GM19438 (cell line): ENCODE data around the gene ST8SIA6.
"Not testable (repeated sequence)": the region's sequence is repeated elsewhere in the genome, so short reads cannot be mapped to it uniquely, and the experiment has no call there.

Source experiments
- ATAC-seq: cut with Tn5 transposase; IDR thresholded peaks from one replicate; pipeline ENCODE4 v1.9.1; 2021; ENCODE audit warnings: low read depth; ENCODE audit not compliant: unreplicated experiment

Gene ST8SIA6, protein sequence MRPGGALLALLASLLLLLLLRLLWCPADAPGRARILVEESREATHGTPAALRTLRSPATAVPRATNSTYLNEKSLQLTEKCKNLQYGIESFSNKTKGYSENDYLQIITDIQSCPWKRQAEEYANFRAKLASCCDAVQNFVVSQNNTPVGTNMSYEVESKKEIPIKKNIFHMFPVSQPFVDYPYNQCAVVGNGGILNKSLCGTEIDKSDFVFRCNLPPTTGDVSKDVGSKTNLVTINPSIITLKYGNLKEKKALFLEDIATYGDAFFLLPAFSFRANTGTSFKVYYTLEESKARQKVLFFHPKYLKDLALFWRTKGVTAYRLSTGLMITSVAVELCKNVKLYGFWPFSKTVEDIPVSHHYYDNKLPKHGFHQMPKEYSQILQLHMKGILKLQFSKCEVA

DNA sequence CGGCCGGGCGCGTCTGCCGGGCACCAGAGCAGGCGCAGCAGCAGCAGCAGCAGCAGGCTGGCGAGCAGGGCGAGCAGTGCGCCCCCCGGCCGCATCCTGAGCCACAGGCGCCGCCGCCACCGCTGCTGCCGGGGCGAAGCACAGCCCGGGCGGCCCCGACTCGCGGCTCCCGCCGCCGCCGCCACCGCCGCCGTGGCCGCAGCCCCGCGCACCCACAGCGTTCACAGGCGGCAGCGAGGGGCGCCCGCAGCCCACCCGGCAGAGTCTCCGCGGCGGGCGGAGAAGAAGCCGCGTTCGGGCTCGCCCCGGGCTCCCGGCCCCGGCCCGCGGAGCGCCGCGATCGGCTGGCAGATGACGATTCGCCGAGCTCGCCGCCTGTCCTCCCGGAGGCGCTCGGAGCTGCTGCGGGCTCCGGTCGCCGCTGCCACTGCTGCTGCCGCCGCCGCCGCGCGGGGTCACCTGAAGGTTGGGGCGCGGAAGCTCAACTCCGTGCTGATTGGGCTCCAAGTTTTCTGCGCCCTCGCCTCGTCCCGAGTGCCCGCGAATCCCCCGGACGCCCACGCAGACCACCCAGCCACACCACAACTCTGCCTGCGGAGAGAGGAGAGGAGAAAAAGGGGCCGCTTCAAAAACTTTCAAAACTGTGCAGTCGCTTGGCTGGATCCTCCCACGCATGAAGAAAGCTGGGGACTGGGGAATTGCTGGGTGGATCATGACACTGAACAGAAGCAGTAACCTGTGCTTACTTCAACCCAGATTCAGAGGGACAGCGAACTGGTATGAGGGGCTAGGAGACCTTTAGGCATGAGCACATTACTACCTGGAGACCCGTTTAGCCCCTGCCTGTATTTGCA lies at the start of gene ST8SIA6:
Gene ST8SIA6 (minus strand): TSS at position 435 of the 854 bp plus-strand sequence. CDS start 340 bp downstream, at position 95.
- ATAC-seq = peak; percentile 67

DNA sequence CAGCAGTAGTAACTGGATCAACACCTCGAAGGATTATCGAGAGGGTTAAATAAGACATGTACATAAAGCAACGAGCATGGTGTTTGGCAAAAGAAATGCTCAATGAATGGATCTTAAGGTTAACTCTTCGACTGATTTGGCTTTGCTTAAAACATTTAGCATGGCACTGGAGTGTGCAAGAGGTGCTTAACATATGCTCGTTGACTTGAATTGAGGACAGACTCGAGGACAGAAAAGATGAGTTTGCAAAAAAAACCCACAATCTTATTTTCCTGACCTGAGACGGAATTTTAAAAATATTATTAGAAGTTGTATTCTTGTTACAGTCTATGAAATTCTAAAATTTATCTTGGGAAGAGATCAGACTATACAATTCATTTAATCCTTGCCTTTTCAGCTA lies 49.4 kb upstream of the ST8SIA6 start:
- no peak for ATAC-seq

DNA sequence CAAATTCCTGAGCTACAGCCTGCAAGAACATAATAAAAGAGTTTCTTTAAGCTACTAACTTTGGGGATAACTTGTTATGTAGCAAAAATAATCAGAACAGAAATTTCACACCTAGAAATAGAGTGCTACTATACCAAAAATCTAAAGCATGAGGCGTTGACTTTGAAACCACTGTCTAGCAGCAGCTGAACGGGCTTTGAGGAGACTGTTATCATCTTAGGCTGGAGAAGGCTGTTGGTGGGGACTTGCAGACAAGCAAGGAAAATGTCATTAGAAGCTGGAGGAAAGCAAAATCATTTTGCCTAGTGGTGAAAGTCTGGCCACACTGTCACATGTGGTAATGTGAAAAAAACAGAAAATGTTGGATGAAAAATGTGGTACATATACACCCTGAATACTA lies 48.4 kb upstream of the ST8SIA6 start:
- no peak for ATAC-seq

DNA sequence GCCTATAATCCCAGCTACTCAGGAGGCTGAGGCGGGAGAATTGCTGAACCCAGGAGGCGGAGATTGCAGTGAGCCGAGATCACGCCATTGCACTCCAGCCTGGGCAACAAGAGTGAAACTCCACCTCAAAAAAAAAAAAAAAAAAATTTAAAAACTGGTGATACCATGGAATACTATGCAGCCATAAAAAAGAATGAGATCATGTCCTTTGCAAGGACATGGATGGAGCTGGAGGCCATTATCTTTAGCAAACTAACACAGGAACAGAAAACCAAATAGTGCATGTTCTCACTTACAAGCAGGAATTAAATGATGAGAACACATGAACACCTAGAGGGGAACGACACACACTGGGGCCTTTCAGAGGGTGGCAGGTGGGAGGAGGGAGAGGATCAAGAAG lies 44.6 kb upstream of the ST8SIA6 start:
- ATAC-seq = not testable (repeated sequence)

DNA sequence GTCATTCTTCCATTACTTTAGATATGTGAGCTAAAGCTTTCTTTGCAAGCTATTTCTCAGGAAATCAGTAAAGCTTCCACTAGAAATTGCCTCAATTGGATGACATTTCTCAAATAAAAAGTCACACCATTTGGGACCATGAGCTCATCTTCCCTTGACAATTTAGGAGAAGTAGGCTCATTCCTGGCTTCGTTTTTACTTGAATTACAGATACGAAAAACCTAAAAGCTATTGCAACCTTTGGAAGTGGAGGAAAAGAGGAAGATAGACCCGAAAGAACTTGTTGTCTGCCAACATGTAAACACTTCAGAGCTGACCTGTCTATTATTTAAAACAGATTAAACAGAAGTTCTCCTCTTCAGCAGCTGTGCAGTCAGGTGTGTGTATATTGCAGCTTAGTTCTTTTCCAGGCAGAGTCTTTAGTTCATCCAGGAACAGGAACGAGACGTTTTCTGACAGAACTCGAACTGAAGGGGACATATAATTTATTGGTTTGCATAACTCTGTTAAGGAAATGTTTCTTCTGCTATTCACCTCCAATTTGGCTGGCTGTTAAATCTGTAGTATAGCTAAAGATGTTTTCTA lies 43.1 kb upstream of the ST8SIA6 start:
- no peak for ATAC-seq

DNA sequence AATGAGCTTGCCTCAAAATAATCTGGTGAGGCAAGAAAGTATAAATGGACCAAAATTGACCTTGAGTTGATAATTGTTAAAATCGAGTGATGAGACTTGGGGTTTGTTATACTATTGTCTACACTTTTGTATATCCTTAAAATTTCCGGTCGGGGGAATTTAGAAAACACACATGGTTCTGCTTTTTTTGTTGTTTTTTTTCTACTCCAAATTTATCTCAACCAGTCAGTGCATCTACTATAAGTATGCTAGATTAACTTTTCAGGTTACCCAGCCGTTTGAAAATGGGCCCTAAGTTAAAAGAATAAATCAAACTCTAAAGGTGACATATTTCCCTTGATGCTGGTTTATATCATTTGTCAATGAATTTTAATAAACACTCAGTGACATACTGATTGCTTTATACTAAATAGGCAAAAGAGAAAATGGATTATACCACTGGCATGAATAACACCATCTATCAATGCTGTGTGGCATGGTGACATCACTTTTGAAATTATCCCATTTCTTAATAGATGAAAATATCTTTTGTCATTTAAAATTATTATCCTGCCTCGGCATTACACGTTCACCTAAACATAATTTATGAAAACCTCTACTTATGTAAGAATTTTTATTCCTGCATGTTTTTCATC lies 40.3 kb upstream of the ST8SIA6 start:
- ATAC-seq = no peak

DNA sequence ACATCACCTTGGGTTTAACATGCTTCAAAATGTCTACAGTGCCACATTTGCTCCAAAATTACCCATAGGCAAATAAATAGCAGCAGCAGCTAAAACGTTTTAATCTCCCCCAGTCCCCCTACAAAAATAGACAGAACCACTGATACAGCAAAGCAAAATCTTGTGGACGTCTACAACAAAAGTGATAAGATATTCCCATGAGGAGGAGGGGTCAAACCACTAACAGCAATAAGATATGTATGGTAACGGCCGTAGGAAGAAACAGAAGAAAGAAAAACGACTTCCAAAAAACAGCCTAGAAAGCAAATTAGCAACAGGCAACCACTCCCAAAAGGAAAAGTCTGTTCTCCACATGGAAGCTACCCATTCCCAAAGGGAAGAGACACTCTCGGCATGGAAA lies 34.5 kb upstream of the ST8SIA6 start:
- no peak for ATAC-seq

DNA sequence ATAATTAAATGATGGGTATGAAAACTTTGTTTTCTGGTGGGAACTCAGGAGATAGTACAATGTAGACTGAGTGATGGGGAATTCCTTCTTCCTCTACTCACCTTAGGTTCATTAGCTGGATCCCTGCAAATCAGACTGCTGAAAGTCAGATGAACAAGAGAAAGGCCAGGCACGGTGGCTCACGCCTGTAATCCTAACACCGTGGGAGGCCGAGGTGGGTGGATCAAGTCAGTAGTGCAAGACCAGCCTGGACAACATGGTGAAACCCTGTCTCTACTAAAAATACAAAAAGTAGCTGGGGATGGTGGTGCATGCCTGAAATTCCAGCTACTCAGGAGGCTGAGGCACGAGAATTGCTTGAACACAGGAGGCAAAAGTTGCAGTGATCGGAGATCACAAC lies 28.7 kb upstream of the ST8SIA6 start:
- ATAC-seq = no peak

DNA sequence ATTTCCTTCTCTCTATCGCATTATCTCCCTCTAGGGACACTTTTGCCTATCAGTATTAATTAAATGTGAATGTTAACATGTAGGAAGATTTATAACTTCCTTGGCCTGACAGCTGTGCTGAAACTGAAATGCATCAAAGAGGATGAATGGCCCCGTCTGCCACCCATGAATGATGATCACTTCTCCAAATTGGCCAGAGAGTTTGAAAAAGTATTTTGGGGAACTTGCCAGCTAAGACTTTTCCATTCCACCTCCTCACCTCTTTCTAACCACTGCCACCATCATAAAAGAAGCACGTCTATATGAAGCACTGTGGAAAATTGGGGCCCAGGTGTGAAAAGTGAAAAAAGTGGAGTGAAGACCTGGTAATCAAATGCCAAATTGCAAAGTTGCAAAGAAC lies 25.4 kb upstream of the ST8SIA6 start:
- no peak for ATAC-seq

DNA sequence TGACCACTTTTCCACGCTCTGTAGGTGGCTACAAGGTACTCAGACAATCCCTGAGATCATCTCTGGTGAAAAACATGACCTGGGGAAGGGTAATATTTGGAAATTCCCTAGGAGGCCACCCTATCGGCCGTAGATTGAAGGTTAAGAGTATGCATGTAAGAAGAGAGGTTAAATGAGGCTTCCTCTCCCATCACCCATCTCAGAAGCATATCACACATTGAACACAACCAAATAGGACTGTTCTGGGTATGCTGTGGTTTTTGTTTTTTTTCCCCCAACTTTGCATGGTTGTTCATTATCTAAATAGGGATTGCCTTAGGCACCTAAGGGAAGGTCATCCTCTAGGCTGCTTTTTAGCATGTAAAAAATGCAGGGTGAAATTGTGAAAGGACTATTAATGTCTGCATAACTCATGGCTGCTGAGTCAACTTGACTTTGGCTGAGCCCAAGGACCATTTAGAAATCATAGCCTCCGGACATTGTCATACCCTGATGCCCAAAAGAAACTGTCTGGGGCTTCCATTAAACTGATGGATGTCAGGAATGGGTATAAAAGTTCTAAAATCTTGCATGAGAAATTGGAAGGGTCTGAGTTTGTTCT lies 24.7 kb upstream of the ST8SIA6 start:
- no peak for ATAC-seq

DNA sequence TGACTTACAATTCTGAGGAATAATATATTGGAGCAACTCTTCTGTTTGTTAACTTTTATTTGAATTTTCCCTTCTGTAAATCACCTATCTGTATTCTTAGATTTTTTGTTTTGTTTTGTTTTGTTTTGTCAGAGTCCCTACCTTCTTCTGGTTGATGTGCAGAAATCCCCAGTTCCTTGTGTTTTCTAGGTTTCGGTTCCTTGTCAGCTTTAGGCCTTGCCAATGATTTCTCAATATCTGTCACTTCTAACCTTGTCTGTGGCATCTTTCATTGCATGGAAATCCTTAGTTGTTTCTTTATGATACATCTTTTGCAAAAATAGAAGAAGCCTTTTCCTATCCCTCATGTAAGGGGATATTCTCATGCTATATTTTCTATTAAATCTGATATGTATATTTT lies 21.7 kb upstream of the ST8SIA6 start:
- peak; percentile 74 for ATAC-seq

DNA sequence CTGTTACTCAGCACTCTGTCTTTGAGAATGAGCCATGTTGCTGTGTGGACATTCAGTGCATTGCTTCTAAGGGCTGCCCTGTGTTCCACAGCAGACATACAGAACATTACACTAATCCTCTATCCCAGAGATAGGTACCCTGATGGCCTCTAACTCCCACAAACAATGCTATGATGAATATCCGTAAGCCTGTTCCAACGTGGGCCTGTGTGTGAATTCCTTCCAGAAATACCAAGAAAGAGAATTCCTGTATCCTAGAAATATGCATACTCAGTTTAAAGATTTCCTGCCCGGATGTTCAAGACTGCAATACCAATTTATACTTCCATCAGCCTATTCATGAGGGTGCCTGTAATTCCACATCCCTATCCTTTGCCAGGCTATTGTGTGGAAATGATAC lies 21.3 kb upstream of the ST8SIA6 start:
- no peak for ATAC-seq

DNA sequence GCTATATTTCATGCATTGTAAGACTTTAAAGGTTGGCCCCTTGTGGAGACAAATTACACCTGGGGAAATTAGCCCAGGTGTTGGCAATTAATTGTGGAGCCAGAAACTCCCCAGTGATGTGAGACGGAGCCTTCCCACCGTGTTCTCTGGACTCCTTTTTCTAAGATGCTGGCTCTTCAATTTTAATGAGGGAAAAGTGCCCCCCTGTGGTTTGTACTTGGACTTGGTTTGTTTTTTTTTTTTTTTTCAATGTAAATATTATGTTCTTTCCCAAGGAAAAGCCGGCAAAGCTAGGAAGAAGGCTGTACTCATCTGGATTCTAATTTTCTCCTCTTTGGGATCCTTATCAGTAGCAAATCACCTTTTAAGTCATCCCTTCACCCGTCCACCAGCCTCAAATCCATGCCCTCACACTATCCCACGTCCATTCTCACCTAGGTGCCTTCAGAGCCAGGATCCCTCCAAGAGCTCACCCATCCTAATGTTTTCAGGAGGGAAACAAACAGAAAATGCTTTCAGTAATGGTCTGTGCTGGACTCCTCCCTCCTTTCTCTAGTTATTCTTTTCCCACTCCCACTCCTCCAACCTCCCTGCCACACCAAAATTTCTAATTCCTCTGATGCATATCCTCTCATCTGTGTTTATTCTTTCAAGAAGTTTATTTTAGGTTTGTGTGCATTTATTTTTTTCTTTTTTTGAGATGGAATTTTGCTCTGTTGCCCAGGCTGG lies 20.4 kb upstream of the ST8SIA6 start:
- ATAC-seq = no peak

DNA sequence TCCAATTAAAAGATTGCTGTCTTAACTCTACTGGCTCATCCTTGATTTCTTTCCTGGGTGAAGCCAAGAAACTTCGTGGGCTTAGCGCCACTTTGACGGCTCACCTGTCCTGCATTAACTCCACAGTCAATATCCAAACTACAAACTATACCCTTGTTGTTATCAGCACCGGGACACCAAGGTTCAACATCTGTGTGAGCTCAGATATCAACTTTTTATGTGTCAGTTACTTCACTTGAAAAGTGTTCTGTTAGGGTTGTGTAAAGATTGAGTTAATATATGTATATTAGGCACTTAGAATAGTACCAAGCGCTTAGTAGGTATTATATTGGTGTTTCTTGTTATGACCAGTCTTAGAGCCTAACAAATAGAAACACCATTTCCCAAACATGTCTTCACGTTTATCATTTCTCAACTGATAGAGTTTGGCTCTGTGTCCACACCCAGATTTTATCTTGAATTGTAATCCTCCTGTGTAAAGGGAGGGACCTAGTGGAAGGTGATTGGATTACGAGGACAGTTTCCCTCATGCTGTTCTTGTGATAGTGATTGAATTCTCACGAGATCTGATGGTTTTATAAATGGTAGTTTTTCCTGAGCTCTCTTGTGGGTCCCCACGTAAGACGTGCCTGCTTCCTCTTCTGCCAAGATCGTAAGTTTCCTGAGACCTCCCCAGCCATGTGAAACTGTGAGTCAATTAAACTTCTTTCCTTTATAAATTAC lies 19.0 kb upstream of the ST8SIA6 start:
- no peak for ATAC-seq

DNA sequence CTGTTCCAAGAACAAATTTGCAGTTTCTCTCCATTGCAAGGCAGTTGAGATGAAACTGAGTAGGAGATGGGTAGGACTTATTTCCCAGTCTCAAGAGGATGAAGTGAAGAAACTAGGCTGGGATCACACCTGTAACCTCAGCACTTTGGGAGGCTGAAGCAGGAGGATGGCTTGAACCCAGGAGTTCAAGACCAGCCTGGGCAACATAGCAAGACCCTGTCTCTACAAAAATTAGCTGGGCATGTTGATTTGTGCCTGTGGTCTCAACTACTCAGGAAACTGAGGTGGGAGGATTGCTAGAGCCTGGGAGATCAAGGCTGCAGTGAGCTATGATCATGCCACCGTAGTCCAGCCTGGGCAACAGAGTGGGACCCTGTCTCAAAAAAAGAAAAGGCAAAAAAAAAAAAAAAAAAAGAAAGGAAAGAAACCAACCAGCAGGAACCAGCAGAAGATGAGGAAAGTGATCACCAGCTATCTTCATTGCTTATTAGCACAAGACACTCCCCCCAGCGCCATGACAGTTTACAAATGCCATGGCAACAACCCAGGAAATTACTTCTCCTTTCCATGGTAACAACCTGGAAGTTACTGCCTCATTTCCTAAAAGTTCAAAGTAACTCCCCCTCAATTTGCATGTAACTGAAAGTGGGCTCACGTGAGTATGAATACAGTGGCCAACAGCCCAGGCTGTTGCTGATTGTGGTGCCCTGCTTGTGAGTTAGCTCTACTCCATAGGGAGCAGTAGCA lies 18.3 kb upstream of the ST8SIA6 start:
- ATAC-seq = no peak

DNA sequence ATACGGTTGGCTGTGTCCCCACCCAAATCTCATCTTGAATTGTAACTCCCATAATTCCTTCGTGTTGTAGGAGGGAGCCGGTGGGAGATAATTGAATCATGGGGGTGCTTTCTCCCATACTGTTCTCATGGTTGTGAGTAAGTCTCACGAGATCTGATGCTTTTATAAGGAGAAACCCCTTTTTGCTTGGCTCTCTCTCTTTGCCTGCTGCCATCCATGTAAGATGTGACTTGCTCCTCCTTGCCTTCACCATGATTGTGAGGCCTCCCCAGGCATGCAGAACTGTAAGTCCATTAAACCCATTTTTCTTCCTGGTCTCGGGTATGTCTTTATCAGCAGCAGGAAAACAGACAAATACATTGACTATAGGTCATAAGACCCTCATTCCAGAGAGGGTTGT lies 15.9 kb upstream of the ST8SIA6 start:
- ATAC-seq = no peak

DNA sequence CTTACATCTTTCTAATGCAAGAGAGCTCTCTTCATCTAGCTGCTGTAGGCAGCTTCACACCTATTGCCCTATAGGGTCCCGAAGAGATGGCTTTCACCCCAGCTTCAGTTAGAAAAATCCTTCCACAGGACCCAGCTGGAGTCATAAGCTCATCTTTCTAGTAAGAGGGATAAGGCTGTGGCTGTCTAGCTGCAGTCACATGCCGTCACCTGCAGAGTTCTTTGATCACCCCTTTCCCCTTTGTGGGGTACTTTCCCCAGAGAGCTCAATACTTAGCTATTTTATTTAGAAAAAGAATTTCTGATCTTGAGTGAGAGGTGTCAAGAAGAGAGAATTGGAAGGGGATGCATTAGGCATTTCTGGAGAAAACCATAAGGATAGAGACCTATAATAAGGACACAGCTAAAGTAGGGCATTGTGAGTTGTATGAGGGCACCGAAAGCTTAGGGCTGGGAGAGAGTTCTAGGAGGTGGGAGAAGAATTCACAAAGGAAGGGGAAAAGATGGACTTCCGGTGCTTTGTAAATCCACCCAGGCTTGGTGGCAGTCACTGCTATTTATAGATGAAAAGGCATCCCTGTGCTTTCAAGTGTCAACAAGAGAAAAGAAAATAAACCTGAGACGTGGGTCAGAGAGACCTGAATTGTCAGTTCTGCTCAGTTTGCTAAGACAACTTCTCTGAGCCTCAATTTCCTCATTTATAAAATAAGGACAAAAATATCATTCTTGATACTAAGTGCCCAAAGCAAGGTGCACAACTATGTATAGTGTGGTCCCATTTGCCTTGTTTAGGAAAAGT lies 11.1 kb upstream of the ST8SIA6 start:
- ATAC-seq = no peak

DNA sequence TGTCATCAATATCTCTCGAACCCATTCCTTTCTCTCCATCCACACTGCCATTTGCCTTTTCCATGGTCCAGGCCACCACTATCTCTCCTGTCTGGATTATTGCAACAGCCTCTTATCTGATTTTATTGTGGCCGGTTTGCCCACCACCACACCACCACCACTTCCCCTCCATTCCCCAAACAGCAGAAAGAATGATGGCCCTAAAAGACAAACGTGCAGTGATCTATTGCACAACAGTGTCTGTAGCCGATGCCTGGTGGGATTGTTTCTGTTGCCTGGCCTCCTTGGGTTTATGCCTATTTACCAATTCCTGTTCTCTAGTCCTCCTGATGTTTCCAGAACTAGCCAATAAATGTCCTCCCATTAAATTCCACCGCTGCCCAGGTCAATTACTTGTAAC lies 10.2 kb upstream of the ST8SIA6 start:
- no peak for ATAC-seq
